HG02571 (cell line): ENCODE data around the gene MGAT2.
"Not testable (repeated sequence)": the region's sequence is repeated elsewhere in the genome, so short reads cannot be mapped to it uniquely, and the experiment has no call there.

Experiments
- ATAC-seq: cut with Tn5 transposase; IDR thresholded peaks from one replicate; pipeline ENCODE4 v1.9.1; 2021; ENCODE audit warnings: mild to moderate bottlenecking, moderate library complexity; ENCODE audit not compliant: unreplicated experiment

Gene MGAT2

DNA sequence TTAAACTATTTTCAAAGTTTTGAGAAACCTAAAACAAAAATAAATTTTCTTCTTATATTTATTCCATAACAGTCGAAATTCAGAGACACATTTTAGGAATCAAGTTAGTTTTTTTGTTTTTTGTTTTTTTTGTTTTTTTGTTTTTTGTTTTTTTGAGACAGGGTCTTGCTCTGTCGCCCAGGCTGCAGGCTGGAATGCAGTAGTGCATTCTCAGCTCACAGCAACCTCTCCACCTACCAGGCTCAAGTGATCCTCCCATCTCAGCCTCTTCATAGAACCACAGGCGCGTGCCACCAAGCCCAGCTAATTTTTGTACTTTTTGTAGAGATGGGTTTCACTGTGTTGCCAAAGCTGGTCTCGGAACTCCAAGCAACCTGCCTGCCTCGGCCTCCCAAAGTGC is 32.9 kb downstream of the MGAT2 start:
- ATAC-seq, result no peak

- no peak for ATAC-seq
Measured at GRCh38 chr14:49654511-49654910, 33.9 kb downstream of the MGAT2 start.

DNA sequence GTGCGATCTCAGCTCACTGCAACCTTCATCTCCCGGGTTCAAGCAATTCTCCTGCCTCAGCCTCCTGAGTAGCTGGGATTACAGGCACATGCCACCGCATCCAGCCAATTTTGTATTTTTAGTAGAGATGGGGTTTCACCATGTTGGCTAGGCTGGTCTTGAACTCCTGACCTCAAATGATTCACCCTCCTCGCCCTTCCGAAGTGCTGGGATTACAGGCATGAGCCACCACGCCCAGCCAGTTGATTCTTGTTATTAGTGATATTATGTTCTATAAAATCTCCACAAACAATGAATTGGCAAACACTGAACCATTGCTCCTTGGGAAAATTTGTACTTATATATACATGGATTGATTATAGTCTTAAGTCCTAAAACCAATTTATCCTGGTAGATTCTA is 36.9 kb downstream of the MGAT2 start:
- ATAC-seq, result not testable (repeated sequence)

DNA sequence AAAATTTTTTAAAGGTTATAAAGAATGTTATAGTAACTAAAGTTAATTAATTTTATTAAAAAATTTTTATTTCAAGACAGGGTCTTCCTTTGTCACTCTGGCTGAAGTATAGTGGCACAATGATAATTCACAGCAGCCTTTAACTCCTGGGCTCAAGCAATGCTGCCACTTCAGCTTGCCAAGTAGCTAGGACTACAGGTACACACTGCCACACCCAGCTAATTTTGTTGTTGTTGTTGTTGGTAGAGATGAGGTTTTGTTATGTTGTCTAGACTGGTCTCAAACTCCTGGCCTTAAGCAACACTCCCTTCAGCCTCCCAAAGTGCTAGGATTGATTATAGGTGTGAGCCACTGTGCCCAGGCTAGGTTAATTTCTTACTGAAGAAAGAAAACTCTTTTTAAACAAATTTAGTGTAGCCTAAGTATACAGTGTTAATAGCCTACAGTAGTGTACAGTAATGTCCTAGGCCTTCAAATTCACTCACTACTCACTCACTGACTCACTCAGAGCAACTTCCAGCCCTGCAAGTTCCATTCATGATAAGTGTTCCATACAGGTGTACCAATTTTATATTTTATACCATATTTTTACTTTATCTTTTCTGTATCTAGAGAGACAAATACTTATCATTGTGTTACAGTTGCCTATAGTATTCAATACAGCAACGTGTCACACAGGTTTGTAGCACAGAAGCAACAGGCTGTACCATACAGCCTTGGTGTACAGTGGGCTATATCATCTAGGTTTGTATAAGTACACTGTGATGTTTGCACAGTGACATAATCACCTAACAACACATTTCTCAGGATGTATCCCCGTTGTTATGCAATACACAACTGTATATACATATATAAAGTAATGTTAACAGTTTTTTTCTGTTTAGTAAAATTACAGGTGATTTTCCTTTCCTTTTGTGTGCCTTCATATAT is 39.2 kb downstream of the MGAT2 start:
- no peak for ATAC-seq

GRCh38 chr14:49670475-49670874 is 49.9 kb downstream of the MGAT2 start:
- no peak for ATAC-seq
